NCI-H748 (cell line): Measurements from ENCODE around the gene GP5.

Experiments
- DNase-seq: peaks from one replicate; lab custom pipeline; 2025; ENCODE audit not compliant: unreplicated experiment; lab: John Stamatoyannopoulos, UW

GP5 gene, protein sequence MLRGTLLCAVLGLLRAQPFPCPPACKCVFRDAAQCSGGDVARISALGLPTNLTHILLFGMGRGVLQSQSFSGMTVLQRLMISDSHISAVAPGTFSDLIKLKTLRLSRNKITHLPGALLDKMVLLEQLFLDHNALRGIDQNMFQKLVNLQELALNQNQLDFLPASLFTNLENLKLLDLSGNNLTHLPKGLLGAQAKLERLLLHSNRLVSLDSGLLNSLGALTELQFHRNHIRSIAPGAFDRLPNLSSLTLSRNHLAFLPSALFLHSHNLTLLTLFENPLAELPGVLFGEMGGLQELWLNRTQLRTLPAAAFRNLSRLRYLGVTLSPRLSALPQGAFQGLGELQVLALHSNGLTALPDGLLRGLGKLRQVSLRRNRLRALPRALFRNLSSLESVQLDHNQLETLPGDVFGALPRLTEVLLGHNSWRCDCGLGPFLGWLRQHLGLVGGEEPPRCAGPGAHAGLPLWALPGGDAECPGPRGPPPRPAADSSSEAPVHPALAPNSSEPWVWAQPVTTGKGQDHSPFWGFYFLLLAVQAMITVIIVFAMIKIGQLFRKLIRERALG

GRCh38 chr3:194399166-194399565 is at the start of gene GP5:
Gene GP5 (minus strand): TSS chr3:194399266. CDS start chr3:194398282, 984 bp downstream.
- no peak for DNase-seq

GRCh38 chr3:194447657-194448056 is 48.6 kb upstream of the GP5 start:
- DNase-seq: no peak

DNA sequence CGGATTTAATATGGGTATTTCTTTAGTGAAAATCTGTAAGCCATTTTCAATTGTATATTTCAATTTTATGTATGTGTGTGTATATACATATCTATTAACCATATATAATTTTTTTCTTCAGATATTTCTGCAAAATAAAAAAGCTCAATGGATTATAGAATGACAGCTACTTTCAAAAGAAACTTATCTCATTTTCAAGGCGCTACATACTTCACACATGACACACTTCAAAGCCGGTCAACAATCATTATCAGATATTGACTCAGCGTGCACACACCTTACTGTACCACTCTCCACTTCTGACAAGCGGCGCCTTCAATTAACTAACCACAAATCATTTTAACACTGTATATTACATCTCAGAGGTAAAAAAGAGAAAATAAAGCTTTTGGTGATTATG is 48.1 kb upstream of the GP5 start:
- peak; percentile 71 for DNase-seq

DNA sequence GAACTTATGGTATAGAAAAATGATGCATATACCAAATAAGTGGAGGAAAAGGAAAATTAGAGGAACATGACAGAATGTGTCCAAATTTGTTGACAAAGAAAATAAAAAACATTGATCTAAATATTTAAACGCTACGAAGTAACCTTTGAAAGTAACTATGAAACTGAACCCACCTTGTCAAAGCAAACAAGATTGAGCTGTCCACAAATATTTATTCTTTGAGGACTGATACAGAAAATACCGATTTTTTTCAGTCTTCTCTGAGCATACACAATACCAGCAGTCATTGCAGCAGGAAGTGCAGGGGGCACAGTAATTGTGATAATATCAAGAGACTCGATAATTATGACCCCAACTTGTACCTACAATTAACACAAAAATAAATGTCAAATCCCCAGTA is 47.7 kb upstream of the GP5 start:
- peak; percentile 32 for DNase-seq

GRCh38 chr3:194446172-194446571 is 47.1 kb upstream of the GP5 start:
- DNase-seq: peak; percentile 21

DNA sequence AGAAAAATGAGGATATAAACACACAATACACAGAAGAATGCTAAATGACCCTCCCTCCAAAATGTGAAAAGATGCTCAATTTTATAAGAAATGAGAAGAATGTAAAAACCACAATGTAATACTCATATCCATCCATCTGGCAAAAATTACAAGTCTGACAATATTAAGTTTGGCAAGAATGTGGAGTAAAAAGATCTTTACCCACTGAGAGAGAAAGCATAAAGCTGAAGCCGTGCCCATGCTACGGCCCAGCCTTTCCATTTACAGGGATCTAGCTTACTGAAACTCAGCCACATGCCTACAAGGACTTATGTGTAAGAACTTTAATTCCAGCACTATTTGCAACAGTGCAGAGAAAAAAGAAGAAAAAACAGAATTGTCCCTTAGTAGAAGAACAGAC is 44.8 kb upstream of the GP5 start:
- no peak for DNase-seq

- DNase-seq: no peak
Observed at GRCh38 chr3:194440756-194441155, 41.7 kb upstream of the GP5 start.

GRCh38 chr3:194439881-194440550 is 41.0 kb upstream of the GP5 start:
- DNase-seq: peak; percentile 93

DNA sequence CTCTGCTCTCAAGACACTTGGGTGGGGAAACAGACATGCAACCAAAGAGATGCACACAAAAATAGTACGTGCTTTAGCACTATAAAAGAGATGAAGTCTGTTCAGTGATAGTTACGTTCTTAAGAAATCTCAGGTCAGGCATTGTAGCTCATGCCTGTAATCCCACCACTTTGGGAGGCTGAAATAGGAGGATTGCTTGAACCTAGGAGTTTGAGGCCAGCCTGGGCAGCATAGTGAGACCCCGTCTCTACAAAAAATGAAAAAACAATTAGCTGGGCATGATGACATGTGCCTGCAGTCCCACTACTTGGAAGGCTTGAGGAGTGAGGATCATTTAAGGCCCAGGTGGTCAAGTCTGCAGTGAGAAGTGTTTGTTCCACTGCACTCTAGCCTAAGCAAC is 35.4 kb upstream of the GP5 start:
- DNase-seq: no peak

DNA sequence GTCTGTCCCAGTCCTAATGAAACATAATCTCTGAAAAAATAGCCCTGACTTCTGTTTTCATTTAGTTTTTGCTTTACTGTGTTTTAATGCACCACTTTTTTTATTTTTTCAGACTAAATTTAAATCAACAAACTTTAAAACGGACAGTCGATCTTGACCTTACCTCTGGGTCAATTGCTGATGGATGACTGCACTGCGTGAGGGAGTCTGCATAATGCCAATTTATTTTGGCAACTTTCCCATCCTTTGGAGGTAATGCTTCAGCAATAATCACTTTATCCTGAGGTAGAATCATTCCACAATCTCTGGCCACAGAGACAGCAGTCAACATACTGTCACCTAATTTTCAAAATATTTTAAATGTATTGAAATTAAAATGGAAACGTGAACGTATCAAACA is 32.5 kb upstream of the GP5 start:
- DNase-seq: peak; percentile 19

DNA sequence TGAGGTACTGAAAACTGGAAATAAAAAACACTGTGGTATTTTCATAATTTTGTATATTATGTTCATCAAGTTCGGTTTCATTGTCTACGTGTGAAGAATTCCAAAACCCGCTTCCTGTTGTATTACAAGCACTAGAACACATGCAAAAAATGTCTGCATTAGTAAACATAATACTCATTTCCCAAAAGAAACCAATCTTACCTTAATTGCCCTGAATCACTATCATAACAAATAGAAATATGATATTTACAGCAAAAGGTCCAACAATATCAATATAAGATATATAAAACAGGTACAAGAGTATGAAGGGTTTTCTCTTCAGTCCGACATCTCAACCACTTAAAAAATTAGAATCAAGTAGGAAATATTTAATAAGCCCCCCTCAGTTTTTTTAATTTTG is 26.3 kb upstream of the GP5 start:
- no peak for DNase-seq

GRCh38 chr3:194424953-194425352 is 25.9 kb upstream of the GP5 start:
- DNase-seq: no peak

- DNase-seq: no peak
Observed at GRCh38 chr3:194424373-194424772, 25.3 kb upstream of the GP5 start.

- DNase-seq: no peak
Observed at GRCh38 chr3:194423317-194423716, 24.3 kb upstream of the GP5 start.

DNA sequence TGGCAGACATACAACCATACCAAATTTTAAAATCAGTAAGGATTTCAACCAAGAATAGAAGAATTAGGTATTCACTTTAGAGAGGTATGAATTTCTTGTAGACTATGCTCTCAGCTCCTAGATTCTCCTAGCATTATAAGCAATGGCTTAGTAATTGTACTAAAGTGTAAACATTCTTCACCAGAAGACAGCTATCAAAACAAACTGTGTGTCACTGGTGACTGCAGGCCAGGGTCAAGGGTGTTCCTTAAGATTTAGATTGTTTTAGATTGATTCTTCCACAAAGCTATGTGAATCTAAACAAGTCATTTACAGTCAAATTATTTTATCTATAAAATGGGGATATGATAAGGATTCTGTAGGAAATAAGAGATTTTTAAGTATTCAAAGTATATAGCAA is 23.1 kb upstream of the GP5 start:
- no peak for DNase-seq

DNA sequence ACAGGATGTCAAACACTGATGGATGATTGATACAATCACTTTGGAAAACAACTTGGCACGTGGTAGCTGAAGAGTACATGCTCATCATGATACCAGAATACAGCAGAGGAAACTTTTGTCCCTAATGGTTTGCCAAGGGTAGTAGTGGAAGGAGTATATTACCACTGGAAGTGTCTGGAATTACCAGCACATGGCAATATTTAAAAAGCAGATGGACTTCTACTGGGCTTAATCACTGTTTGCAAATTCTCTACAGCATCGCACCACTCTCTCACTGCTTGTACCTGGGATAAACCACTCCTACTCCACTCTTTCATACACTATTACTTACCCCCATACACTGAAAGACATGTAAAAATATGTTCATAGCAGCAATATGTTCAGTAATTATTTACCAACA is 19.6 kb upstream of the GP5 start:
- DNase-seq: no peak

DNA sequence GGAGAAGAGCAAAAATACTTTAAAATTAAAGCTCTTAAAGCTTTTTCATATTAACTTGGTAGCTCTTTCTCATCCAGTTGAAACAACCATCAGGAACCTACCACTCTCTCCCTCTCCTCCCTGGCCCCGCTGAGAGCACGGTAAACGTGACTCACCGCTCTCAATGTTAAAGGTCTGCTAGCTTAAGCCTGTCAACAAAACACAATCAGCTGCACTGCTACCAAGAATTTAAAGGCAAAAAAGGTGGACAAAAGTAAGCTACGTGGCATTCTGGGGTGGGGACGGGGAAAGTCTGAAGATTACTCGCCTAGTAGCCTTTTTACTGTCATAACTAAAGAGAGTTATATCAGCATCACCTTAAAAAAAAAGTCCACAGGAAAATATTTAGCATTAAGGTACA is 8.4 kb upstream of the GP5 start:
- no peak for DNase-seq

GRCh38 chr3:194405766-194406165 is 6.7 kb upstream of the GP5 start:
- DNase-seq: no peak

- peak; percentile 40 for DNase-seq
Observed at GRCh38 chr3:194404365-194405140, 5.5 kb upstream of the GP5 start.

- no peak for DNase-seq
Observed at GRCh38 chr3:194401868-194402329, 2.8 kb upstream of the GP5 start.

DNA sequence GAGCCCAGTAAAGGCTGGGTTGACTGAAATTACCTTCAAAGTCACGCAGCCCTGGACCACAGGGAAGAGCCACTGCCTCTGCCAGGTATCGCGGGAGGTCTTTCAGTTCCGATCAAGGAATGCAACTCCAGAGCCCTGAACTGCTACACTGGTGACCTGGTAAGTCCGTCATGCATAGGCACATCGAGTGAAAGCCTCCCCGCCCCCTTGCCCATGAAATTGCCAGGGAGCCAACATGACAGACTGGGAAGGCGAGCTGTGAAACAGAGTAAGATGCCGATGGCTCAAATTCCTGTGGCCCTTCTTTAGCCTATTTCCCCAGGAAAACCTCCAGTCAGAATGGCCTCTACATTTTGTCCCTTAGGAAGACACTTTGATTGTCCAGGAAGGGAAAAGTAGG is 2.3 kb upstream of the GP5 start:
- DNase-seq: no peak
